PC-3 (cell line): Measurements from ENCODE around the gene SCN8A. TPM values are rescaled to one million over a fixed set of nuclear protein-coding genes. Genes with fewer than 3 reads are reported as not detected.

Experiments
- ATAC-seq: fragments of 200-7000 bp; cut with Tn5 transposase; 2 replicates; pipeline ENCODE4 v1.9.1; 2020; ENCODE audit warnings: mild to moderate bottlenecking, moderate library complexity
- BruUV-seq: library from RNA; stranded (reverse); fragments of 400-500 nt; replicated peaks from 2 replicates; lab custom pipeline; 2021; lab: Mats Ljungman, UMichigan
- CTCF ChIA-PET: fragments of 300-600 bp; sonication (Branson Sonifier 250); formaldehyde crosslinking; loops from one replicate; lab custom pipeline; 2022; ENCODE audit warnings: antibody characterized with exemption; lab: Charles Lee
- POLR2A ChIA-PET: fragments of 300-600 bp; sonication (Branson Sonifier 250); formaldehyde crosslinking; loops from one replicate; lab custom pipeline; 2022; ENCODE audit warnings: antibody characterized with exemption; ENCODE audit not compliant: unreplicated experiment; lab: Charles Lee
- DNase-seq: peaks from one replicate; pipeline ENCODE4 v3.0.0-alpha.2; 2015
- H2AFZ ChIP-seq: fragments of 300-600 bp; sonication (generic); 2 replicates; pipeline ENCODE4 v1.6.0; 2016; ENCODE audit warnings: antibody characterized with exemption, low read length
- H3F3A ChIP-seq: fragments of 300-600 bp; sonication (generic); one replicate; pipeline ENCODE4 v1.6.0; 2017; ENCODE audit warnings: antibody characterized with exemption, low read length, control low read depth, mild to moderate bottlenecking; ENCODE audit not compliant: unreplicated experiment
- H3K27ac ChIP-seq: fragments of 300-600 bp; sonication (generic); 2 replicates; pipeline ENCODE4 v1.5.1; 2016; ENCODE audit warnings: mild to moderate bottlenecking, low read length
- H3K27me3 ChIP-seq: fragments of 300-600 bp; sonication (generic); 2 replicates; pipeline ENCODE4 v1.6.1; 2016; ENCODE audit warnings: low read length, mixed read lengths
- H3K36me3 ChIP-seq: fragments of 300-600 bp; sonication (generic); 2 replicates; pipeline ENCODE4 v1.6.1; 2016; ENCODE audit warnings: low read depth, mixed run types, low read length, mixed read lengths
- H3K4me1 ChIP-seq: fragments of 300-600 bp; sonication (generic); 2 replicates; pipeline ENCODE4 v1.5.1; 2016; ENCODE audit warnings: low read length; ENCODE audit not compliant: insufficient read depth
- H3K4me2 ChIP-seq: fragments of 300-600 bp; sonication (generic); 2 replicates; pipeline ENCODE4 v1.6.0; 2016; ENCODE audit warnings: low read length
- H3K4me3 ChIP-seq: fragments of 300-600 bp; sonication (generic); 2 replicates; pipeline ENCODE4 v1.5.1; 2016; ENCODE audit warnings: mild to moderate bottlenecking, low read length, mixed read lengths
- H3K79me2 ChIP-seq: fragments of 300-600 bp; sonication (generic); 2 replicates; pipeline ENCODE4 v1.6.1; 2017; ENCODE audit warnings: low read length, mixed read lengths
- H3K9ac ChIP-seq: fragments of 300-600 bp; sonication (generic); 2 replicates; pipeline ENCODE4 v1.6.0; 2016; ENCODE audit warnings: mild to moderate bottlenecking, low read length
- H3K9me2 ChIP-seq: fragments of 300-600 bp; sonication (generic); replicated peaks from 2 replicates; pipeline ENCODE4 v1.6.1; 2016; ENCODE audit warnings: mixed run types, low read length, mixed read lengths
- H3K9me3 ChIP-seq: fragments of 300-600 bp; sonication (generic); 2 replicates; pipeline ENCODE4 v1.6.1; 2016; ENCODE audit warnings: low read length, mixed read lengths
- H4K20me1 ChIP-seq: fragments of 300-600 bp; sonication (generic); 2 replicates; pipeline ENCODE4 v1.6.1; 2016; ENCODE audit warnings: low read length, mixed read lengths
- EZH2 ChIP-seq: fragments of 300-600 bp; sonication (generic); IDR thresholded peaks from one replicate; pipeline ENCODE4 v1.6.1; 2017; ENCODE audit warnings: antibody characterized with exemption, mild to moderate bottlenecking, low read length; ENCODE audit not compliant: unreplicated experiment
- EZH2phosphoT487 ChIP-seq: fragments of 300-600 bp; sonication (generic); IDR thresholded peaks from 2 replicates; pipeline ENCODE4 v1.6.1; 2018; ENCODE audit warnings: mild to moderate bottlenecking, antibody characterized with exemption, low read length, borderline replicate concordance
- intact Hi-C: fragments of 100-400 bp; cut with micrococcal nuclease; formaldehyde crosslinking; loops from 2 replicates; pipeline ENCODE4 v1.9.0; 2023
- total RNA-seq: library from RNA; depleted of rRNA; stranded (reverse); fragments of >200 nt; gene quantifications from 2 replicates; pipeline ENCODE4 v1.2.3, GENCODE V29; 2014; rRNA removed
- TF ChIP-seq, protein P1 (sequence below): fragments of 300-600 bp; sonication (generic); conservative IDR thresholded peaks from 2 replicates; pipeline ENCODE4 v1.5.1; 2017; ENCODE audit warnings: antibody characterized with exemption, low read depth, mild to moderate bottlenecking, low read length

SCN8A gene
- total RNA-seq, 1 experiment from 2014 or later, result 12.7 TPM

DNA sequence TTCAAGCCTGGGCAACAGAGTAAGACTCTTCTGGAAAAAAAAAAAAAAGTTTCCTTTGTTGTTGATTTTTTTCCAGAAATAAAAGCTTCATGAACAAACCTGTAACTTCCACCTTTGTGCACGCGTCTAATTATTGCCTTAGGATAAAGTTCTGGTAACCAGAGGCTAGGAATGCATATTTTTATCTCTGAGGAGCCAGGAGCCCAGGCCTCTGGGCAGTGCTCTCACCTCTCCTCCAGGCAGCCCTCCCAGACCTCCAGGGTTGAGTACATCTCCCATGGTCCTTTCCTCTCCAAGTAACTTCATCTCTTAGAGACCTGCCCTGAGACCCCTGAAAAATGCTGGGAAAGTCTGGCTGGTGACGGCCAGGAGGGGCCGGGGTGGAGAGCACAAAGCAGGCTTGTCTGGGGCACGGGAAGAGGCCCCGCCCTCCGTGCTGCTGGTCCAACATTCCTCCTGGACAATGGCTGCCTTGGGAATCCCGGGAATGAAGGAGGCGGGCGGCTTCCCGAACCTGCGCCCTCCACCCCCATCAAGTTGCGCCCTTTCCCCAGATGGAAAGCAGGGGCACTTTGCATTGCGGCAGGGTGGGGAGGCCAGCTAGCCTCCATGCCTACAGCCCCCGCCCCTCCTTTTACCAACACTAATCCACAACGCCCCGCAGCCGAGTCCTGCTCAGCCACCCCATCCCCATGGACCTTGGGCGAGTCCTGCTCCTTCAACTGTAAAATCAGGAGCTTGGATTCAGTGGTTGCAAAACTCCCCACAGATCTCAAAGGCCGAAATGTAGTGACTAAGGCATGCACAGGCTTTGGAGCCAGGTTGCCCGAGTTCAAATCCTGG, 264.8 kb downstream of the SCN8A start:
- Histone ChIP-seq H2AFZ (no peak overlapping the region), H3K4me1 (no peaks in the 10 kb centered on the region), H3K4me3 (no peak overlapping the region), H3K9ac (no peak overlapping the region), H3K36me3 (no peaks in the 10 kb centered on the region), H3K9me2 (no peaks in the 10 kb centered on the region), H3K9me3 (no peaks in the 10 kb centered on the region), H3K27ac (no peak overlapping the region), H3K27me3 (no peaks in the 10 kb centered on the region), H3K79me2 (no peaks in the 10 kb centered on the region), H3K4me2 (no peak overlapping the region), H3F3A (no peaks in the 10 kb centered on the region), H4K20me1 (no peaks in the 10 kb centered on the region)
- ChIA-PET CTCF (no interaction called here), POLR2A (no interaction called here)
- intact Hi-C loops, result no loop called here
- ATAC-seq (no peak), DNase-seq (no peak)
- BruUV-seq, result no TSS peak
- TF ChIP-seq EZH2 (no peak), EZH2phosphoT487 (no peak)
- TF ChIP-seq, protein P1, sequence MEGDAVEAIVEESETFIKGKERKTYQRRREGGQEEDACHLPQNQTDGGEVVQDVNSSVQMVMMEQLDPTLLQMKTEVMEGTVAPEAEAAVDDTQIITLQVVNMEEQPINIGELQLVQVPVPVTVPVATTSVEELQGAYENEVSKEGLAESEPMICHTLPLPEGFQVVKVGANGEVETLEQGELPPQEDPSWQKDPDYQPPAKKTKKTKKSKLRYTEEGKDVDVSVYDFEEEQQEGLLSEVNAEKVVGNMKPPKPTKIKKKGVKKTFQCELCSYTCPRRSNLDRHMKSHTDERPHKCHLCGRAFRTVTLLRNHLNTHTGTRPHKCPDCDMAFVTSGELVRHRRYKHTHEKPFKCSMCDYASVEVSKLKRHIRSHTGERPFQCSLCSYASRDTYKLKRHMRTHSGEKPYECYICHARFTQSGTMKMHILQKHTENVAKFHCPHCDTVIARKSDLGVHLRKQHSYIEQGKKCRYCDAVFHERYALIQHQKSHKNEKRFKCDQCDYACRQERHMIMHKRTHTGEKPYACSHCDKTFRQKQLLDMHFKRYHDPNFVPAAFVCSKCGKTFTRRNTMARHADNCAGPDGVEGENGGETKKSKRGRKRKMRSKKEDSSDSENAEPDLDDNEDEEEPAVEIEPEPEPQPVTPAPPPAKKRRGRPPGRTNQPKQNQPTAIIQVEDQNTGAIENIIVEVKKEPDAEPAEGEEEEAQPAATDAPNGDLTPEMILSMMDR, result no peak

DNA sequence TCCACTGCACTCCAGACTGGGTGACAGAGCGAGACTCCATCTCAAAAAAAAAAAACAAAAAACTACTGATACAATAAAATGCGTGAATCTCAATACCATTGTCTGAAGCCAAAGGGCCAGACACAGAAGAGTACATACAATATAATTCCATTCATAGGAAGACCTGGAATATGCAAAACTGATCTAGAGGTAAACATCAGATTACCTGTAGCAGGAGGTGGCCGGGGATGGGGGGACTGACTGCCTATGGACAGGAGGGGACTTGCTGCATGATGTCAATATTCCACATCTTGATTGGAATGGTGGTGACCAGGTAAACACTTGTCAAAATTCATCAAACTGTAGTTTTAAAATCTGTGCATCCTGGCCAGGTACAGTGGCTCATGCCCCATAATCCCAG, 270.0 kb downstream of the SCN8A start:
- H2AFZ ChIP-seq, result no peak overlapping the region
- H3K4me2 ChIP-seq, result no peak overlapping the region
- DNase-seq (no peak), ATAC-seq (no peak)
- no peaks in the 10 kb centered on the region for H3K79me2 ChIP-seq
- no peaks in the 10 kb centered on the region for H3K4me1 ChIP-seq
- H3K4me3 ChIP-seq, result no peak overlapping the region
- H3K9ac ChIP-seq, result no peak overlapping the region
- intact Hi-C loops, result no loop called here
- TF ChIP-seq, protein P1, result no peak
- TF ChIP-seq EZH2 (no peak), EZH2phosphoT487 (no peak)
- no peaks in the 10 kb centered on the region for H3K27me3 ChIP-seq
- H3F3A ChIP-seq, result no peaks in the 10 kb centered on the region
- H3K36me3 ChIP-seq, result no peaks in the 10 kb centered on the region
- ChIA-PET POLR2A (no interaction called here), CTCF (no interaction called here)
- H3K27ac ChIP-seq, result no peak overlapping the region
- BruUV-seq, result no TSS peak
- H3K9me2 ChIP-seq, result no peaks in the 10 kb centered on the region
- no peaks in the 10 kb centered on the region for H3K9me3 ChIP-seq
- no peaks in the 10 kb centered on the region for H4K20me1 ChIP-seq

Other genes with a start within 250 kb of the SCN8A start
- not detected in 2 replicates for gene CELA1, start 244.6 kb upstream of the SCN8A start, total RNA-seq
- gene GALNT6, start 199.8 kb upstream of the SCN8A start, total RNA-seq, result 93.4 and 101 TPM in 2 replicates
- 3.3 and 4.2 TPM in 2 replicates for gene SLC4A8, start 166.4 kb upstream of the SCN8A start, total RNA-seq